Stimulated activated effector memory CD8-positive, alpha-beta T cell treated with anti-CD3 and anti-CD28 coated beads, Interleukin-12 subunit alpha, Interleukin-12 subunit beta, amount 100 ng/mL, for 72 hours (primary cell): ENCODE results near the gene PMAIP1.
"Not testable (repeated sequence)": the region's sequence is repeated elsewhere in the genome, so short reads cannot be mapped to it uniquely, and the experiment has no call there.

Experiments used
- ATAC-seq: fragments of 150-1000 bp; cut with Tn5 transposase; 2 replicates; pipeline ENCODE4 v1.10.0; 2021
- DNase-seq, 2 donors: peaks; one replicate each; pipeline ENCODE4 v3.0.0; 2021 to 2022; ENCODE audit warnings: low spot score in 2 of 2
- H3K27ac Mint-ChIP-seq: one replicate; pipeline ENCODE4 v1.8.0; 2022; ENCODE audit warnings: mild to moderate bottlenecking, mixed read lengths
- H3K36me3 Mint-ChIP-seq: one replicate; pipeline ENCODE4 v1.8.0; 2022; ENCODE audit warnings: mild to moderate bottlenecking, mixed read lengths
- H3K4me1 Mint-ChIP-seq: one replicate; pipeline ENCODE4 v1.8.0; 2022; ENCODE audit warnings: mixed read lengths
- H3K4me3 Mint-ChIP-seq: one replicate; pipeline ENCODE4 v1.8.0; 2022; ENCODE audit warnings: mild to moderate bottlenecking, mixed read lengths
- H3K9me3 Mint-ChIP-seq: one replicate; pipeline ENCODE4 v1.8.0; 2022; ENCODE audit warnings: mixed read lengths

The PMAIP1 gene

GRCh38 chr18:59874166-59874565, 25.6 kb upstream of the PMAIP1 start:
- Mint-ChIP-seq H3K9me3 (no peaks in the 10 kb centered on the region), H3K36me3 (no peaks in the 10 kb centered on the region), H3K27ac (no peak overlapping the region), H3K4me1 (peaks cover 11% of the 10 kb centered on the region), H3K4me3 (no peak overlapping the region)
- no peak for DNase-seq
- ATAC-seq: no peak

- Mint-ChIP-seq H3K36me3 (no peaks in the 10 kb centered on the region), H3K4me1 (peaks cover 11% of the 10 kb centered on the region), H3K9me3 (no peaks in the 10 kb centered on the region), H3K4me3 (no peak overlapping the region), H3K27ac (no peak overlapping the region)
- ATAC-seq (peak; percentile 58), DNase-seq (no peak)
Observed at GRCh38 chr18:59876310-59876626, 23.5 kb upstream of the PMAIP1 start.

GRCh38 chr18:59877361-59877760, 22.4 kb upstream of the PMAIP1 start:
- DNase-seq (no peak), ATAC-seq (no peak)
- Mint-ChIP-seq H3K9me3 (no peaks in the 10 kb centered on the region), H3K36me3 (no peaks in the 10 kb centered on the region), H3K4me3 (no peak overlapping the region), H3K27ac (no peak overlapping the region), H3K4me1 (peaks cover 21% of the 10 kb centered on the region)

- Mint-ChIP-seq H3K4me3 (no peak overlapping the region), H3K36me3 (no peaks in the 10 kb centered on the region), H3K4me1 (peaks cover 32% of the 10 kb centered on the region), H3K9me3 (no peaks in the 10 kb centered on the region), H3K27ac (no peak overlapping the region)
- DNase-seq (no peak), ATAC-seq (peak; percentile 86)
Observed at GRCh38 chr18:59878644-59879043, 21.2 kb upstream of the PMAIP1 start.

GRCh38 chr18:59881728-59882656, 17.8 kb upstream of the PMAIP1 start:
- Mint-ChIP-seq H3K36me3 (peaks cover 6% of the 10 kb centered on the region), H3K4me1 (peaks cover 30% of the 10 kb centered on the region), H3K9me3 (no peaks in the 10 kb centered on the region), H3K4me3 (peak overlapping the region; percentile 7), H3K27ac (peak overlapping the region; percentile 66)
- peak; percentile 52 for ATAC-seq
- DNase-seq: no peak

- no peak for DNase-seq
- no peak overlapping the region for H3K27ac Mint-ChIP-seq
- no peak for ATAC-seq
- peaks cover 30% of the 10 kb centered on the region for H3K4me1 Mint-ChIP-seq
- peaks cover 6% of the 10 kb centered on the region for H3K36me3 Mint-ChIP-seq
- no peak overlapping the region for H3K4me3 Mint-ChIP-seq
- H3K9me3 Mint-ChIP-seq: no peaks in the 10 kb centered on the region
Observed at GRCh38 chr18:59884351-59884750, 15.4 kb upstream of the PMAIP1 start.

- Mint-ChIP-seq H3K27ac (peak overlapping the region; percentile 9), H3K36me3 (peaks cover 6% of the 10 kb centered on the region), H3K4me1 (peaks cover 30% of the 10 kb centered on the region), H3K9me3 (no peaks in the 10 kb centered on the region), H3K4me3 (peak overlapping the region; percentile 22)
- DNase-seq: peak in 1 of 2 donors; percentile 4
- peak; percentile 95 for ATAC-seq
Observed at GRCh38 chr18:59885579-59886163, 14.1 kb upstream of the PMAIP1 start.

- H3K36me3 Mint-ChIP-seq, H3K4me3 Mint-ChIP-seq, DNase-seq, H3K9me3 Mint-ChIP-seq, ATAC-seq: not testable (repeated sequence)
- peak overlapping the region; percentile 9 for H3K27ac Mint-ChIP-seq
- peaks cover 29% of the 10 kb centered on the region for H3K4me1 Mint-ChIP-seq
Observed at GRCh38 chr18:59886399-59886798, 13.4 kb upstream of the PMAIP1 start.

GRCh38 chr18:59892123-59892522, 7.7 kb upstream of the PMAIP1 start:
- Mint-ChIP-seq H3K27ac (no peak overlapping the region), H3K36me3 (no peaks in the 10 kb centered on the region), H3K4me1 (no peaks in the 10 kb centered on the region), H3K4me3 (no peak overlapping the region), H3K9me3 (no peaks in the 10 kb centered on the region)
- DNase-seq (no peak), ATAC-seq (no peak)

- H3K9me3 Mint-ChIP-seq: no peaks in the 10 kb centered on the region
- ATAC-seq (no peak), DNase-seq (no peak)
- H3K36me3 Mint-ChIP-seq: peaks cover 6% of the 10 kb centered on the region
- H3K27ac Mint-ChIP-seq: no peak overlapping the region
- H3K4me3 Mint-ChIP-seq: no peak overlapping the region
- peaks cover 6% of the 10 kb centered on the region for H3K4me1 Mint-ChIP-seq
Observed at GRCh38 chr18:59893971-59894370, 5.8 kb upstream of the PMAIP1 start.

GRCh38 chr18:59897321-59897954, 2.4 kb upstream of the PMAIP1 start:
- Mint-ChIP-seq H3K27ac (no peak overlapping the region), H3K4me1 (peaks cover 16% of the 10 kb centered on the region), H3K4me3 (no peak overlapping the region), H3K9me3 (no peaks in the 10 kb centered on the region), H3K36me3 (peaks cover 41% of the 10 kb centered on the region)
- ATAC-seq (no peak), DNase-seq (no peak)

- no peaks in the 10 kb centered on the region for H3K9me3 Mint-ChIP-seq
- peak overlapping the region; percentile 86 for H3K4me3 Mint-ChIP-seq
- H3K4me1 Mint-ChIP-seq: peaks cover 22% of the 10 kb centered on the region
- DNase-seq (no peak), ATAC-seq (no peak)
- H3K36me3 Mint-ChIP-seq: peaks cover 47% of the 10 kb centered on the region
- no peak overlapping the region for H3K27ac Mint-ChIP-seq
Observed at GRCh38 chr18:59898093-59898492, 1.7 kb upstream of the PMAIP1 start.

GRCh38 chr18:59898609-59899297, 1.0 kb upstream of the PMAIP1 start:
- ATAC-seq (peak; percentile 34), DNase-seq (no peak)
- Mint-ChIP-seq H3K4me1 (peaks cover 26% of the 10 kb centered on the region), H3K36me3 (peaks cover 54% of the 10 kb centered on the region), H3K9me3 (no peaks in the 10 kb centered on the region), H3K4me3 (peak overlapping the region; percentile 86), H3K27ac (peak overlapping the region; percentile 96)

- peak; percentile 63 for ATAC-seq
- H3K36me3 Mint-ChIP-seq: peaks cover 68% of the 10 kb centered on the region
- peaks cover 41% of the 10 kb centered on the region for H3K4me1 Mint-ChIP-seq
- H3K27ac Mint-ChIP-seq: peak overlapping the region; percentile 96
- H3K9me3 Mint-ChIP-seq: no peaks in the 10 kb centered on the region
- peak overlapping the region; percentile 86 for H3K4me3 Mint-ChIP-seq
- DNase-seq: peak; percentile 24 to 83
Observed at GRCh38 chr18:59900222-59901128, 679 bp downstream of the PMAIP1 start.
